ENCODE results near the gene ADRA1B. TPM values are rescaled to one million over a fixed set of nuclear protein-coding genes. Genes with fewer than 3 reads are reported as not detected.

The ADRA1B gene
- total RNA-seq, 1 experiment from 2014 or later = 0.27 TPM

- no peak for DNase-seq (ENCODE audit: low read depth)
Measured at GRCh38 chr5:159923008-159923407, 6.7 kb downstream of the ADRA1B start.

- peak; percentile 96 for DNase-seq (ENCODE audit: low read depth)
Measured at GRCh38 chr5:159928122-159928909, 12.0 kb downstream of the ADRA1B start.

GRCh38 chr5:159929176-159929575 lies 12.9 kb downstream of the ADRA1B start:
- DNase-seq (ENCODE audit: low read depth) = no peak

GRCh38 chr5:159933531-159934485 lies 17.5 kb downstream of the ADRA1B start:
- DNase-seq (ENCODE audit: low read depth) = no peak

- no peak for DNase-seq (ENCODE audit: low read depth)
Measured at GRCh38 chr5:159935946-159936345, 19.7 kb downstream of the ADRA1B start.

GRCh38 chr5:159936686-159937329 lies 20.5 kb downstream of the ADRA1B start:
- DNase-seq (ENCODE audit: low read depth) = peak; percentile 56

- DNase-seq (ENCODE audit: low read depth) = no peak
Measured at GRCh38 chr5:159937580-159937979, 21.3 kb downstream of the ADRA1B start.

- DNase-seq (ENCODE audit: low read depth) = no peak
Measured at GRCh38 chr5:159943326-159943725, 27.0 kb downstream of the ADRA1B start.

GRCh38 chr5:159944056-159944600 lies 27.8 kb downstream of the ADRA1B start:
- no peak for DNase-seq (ENCODE audit: low read depth)

- no peak for DNase-seq (ENCODE audit: low read depth)
Measured at GRCh38 chr5:159945359-159945758, 29.1 kb downstream of the ADRA1B start.

- DNase-seq (ENCODE audit: low read depth) = no peak
Measured at GRCh38 chr5:159947708-159948358, 31.6 kb downstream of the ADRA1B start.

- peak; percentile 30 for DNase-seq (ENCODE audit: low read depth)
Measured at GRCh38 chr5:159951387-159951786, 35.1 kb downstream of the ADRA1B start.

- DNase-seq (ENCODE audit: low read depth) = no peak
Measured at GRCh38 chr5:159951834-159952233, 35.6 kb downstream of the ADRA1B start.

GRCh38 chr5:159953609-159954008 lies 37.3 kb downstream of the ADRA1B start:
- no peak for DNase-seq (ENCODE audit: low read depth)

GRCh38 chr5:159955056-159955624 lies 38.9 kb downstream of the ADRA1B start:
- DNase-seq (ENCODE audit: low read depth) = no peak

- DNase-seq (ENCODE audit: low read depth) = no peak
Measured at GRCh38 chr5:159956074-159956473, 39.8 kb downstream of the ADRA1B start.

GRCh38 chr5:159961176-159962160 lies 45.2 kb downstream of the ADRA1B start:
- no peak for DNase-seq (ENCODE audit: low read depth)

GRCh38 chr5:159962214-159962613 lies 45.9 kb downstream of the ADRA1B start:
- no peak for DNase-seq (ENCODE audit: low read depth)

GRCh38 chr5:159963935-159964334 lies 47.7 kb downstream of the ADRA1B start:
- no peak for DNase-seq (ENCODE audit: low read depth)
